AG09309 (cell line): Measurements from ENCODE around the gene RGS6.

Experiments
- DNase-seq: peaks from one replicate; pipeline ENCODE4 v3.0.0-alpha.2; 2010; ENCODE audit warnings: low read depth
- H3K4me3 ChIP-seq: 2 replicates; pipeline ENCODE4 v1.5.1; 2011; ENCODE audit warnings: mild to moderate bottlenecking, low read depth, low read length, moderate library complexity; ENCODE audit not compliant: control insufficient read depth
- CTCF ChIP-seq: IDR thresholded peaks from 2 replicates; pipeline ENCODE4 v1.5.1; 2011; ENCODE audit warnings: mild to moderate bottlenecking, low read depth, low read length, inconsistent platforms; ENCODE audit not compliant: insufficient read depth, control insufficient read depth; ENCODE audit errors: missing control alignments

The RGS6 gene

GRCh38 chr14:72366619-72367018 is 434.4 kb downstream of the RGS6 start:
- H3K4me3 ChIP-seq: no peak overlapping the region
- no peak for DNase-seq
- no peak for TF ChIP-seq CTCF

GRCh38 chr14:72369106-72369505 is 436.9 kb downstream of the RGS6 start:
- TF ChIP-seq CTCF: no peak
- DNase-seq: no peak
- no peak overlapping the region for H3K4me3 ChIP-seq

- no peak overlapping the region for H3K4me3 ChIP-seq
- DNase-seq: no peak
- TF ChIP-seq CTCF: no peak
These were observed 444.8 kb downstream of the RGS6 start for GRCh38 chr14:72377016-72377415.

GRCh38 chr14:72380456-72380855 is 448.2 kb downstream of the RGS6 start:
- no peak for TF ChIP-seq CTCF
- no peak overlapping the region for H3K4me3 ChIP-seq
- no peak for DNase-seq

GRCh38 chr14:72383865-72384264 is 451.6 kb downstream of the RGS6 start:
- no peak for DNase-seq
- no peak for TF ChIP-seq CTCF
- no peak overlapping the region for H3K4me3 ChIP-seq

GRCh38 chr14:72387726-72388125 is 455.5 kb downstream of the RGS6 start:
- TF ChIP-seq CTCF: no peak
- no peak for DNase-seq
- no peak overlapping the region for H3K4me3 ChIP-seq

- H3K4me3 ChIP-seq: no peak overlapping the region
- TF ChIP-seq CTCF: no peak
- DNase-seq: no peak
These were observed 457.0 kb downstream of the RGS6 start for GRCh38 chr14:72389200-72389599.
